WTC11 (cell line): ENCODE data around the gene PLD3. TPM values are rescaled to one million over a fixed set of nuclear protein-coding genes. Genes with fewer than 3 reads are reported as not detected.
A peak's percentile ranks its signal among the peaks of the same experiment; 100 is the strongest.

Experiments
- CREM ChIP-seq: sonication (generic); formaldehyde crosslinking; IDR thresholded peaks from 2 replicates; pipeline ENCODE4 v1.8.1; 2022; ENCODE audit warnings: mild to moderate bottlenecking, missing genetic modification reagents, moderate library complexity
- E2F1 ChIP-seq: sonication (generic); formaldehyde crosslinking; IDR thresholded peaks from 2 replicates; pipeline ENCODE4 v1.8.0; 2022; ENCODE audit warnings: mild to moderate bottlenecking, missing genetic modification reagents
- ELF4 ChIP-seq: sonication (generic); formaldehyde crosslinking; IDR thresholded peaks from 2 replicates; pipeline ENCODE4 v1.8.1; 2022; ENCODE audit warnings: low read depth, mild to moderate bottlenecking, moderate library complexity, missing genetic modification reagents
- ESRRA ChIP-seq: sonication (generic); formaldehyde crosslinking; IDR thresholded peaks from 2 replicates; pipeline ENCODE4 v1.8.1; 2022; ENCODE audit warnings: mild to moderate bottlenecking, missing genetic modification reagents, borderline replicate concordance
- FOXK1 ChIP-seq: sonication (generic); formaldehyde crosslinking; IDR thresholded peaks from 2 replicates; pipeline ENCODE4 v1.8.0; 2022; ENCODE audit warnings: mild to moderate bottlenecking, moderate library complexity, missing genetic modification reagents
- FOXP4 ChIP-seq: sonication (generic); formaldehyde crosslinking; IDR thresholded peaks from 2 replicates; pipeline ENCODE4 v1.8.0; 2022; ENCODE audit warnings: mild to moderate bottlenecking, missing genetic modification reagents
- GRHL2 ChIP-seq: fragments of 250-450 bp; sonication (Bioruptor Pico); IDR thresholded peaks from 2 replicates; pipeline ENCODE4 v1.8.0; 2022; ENCODE audit warnings: mild to moderate bottlenecking, moderate library complexity; ENCODE audit not compliant: insufficient replicate concordance, severe bottlenecking
- GTF2I ChIP-seq: fragments of 250-450 bp; sonication (Bioruptor Pico); conservative IDR thresholded peaks from 2 replicates; pipeline ENCODE4 v1.4.0; 2021; ENCODE audit warnings: mild to moderate bottlenecking
- IRF2 ChIP-seq: sonication (generic); formaldehyde crosslinking; IDR thresholded peaks from 2 replicates; pipeline ENCODE4 v1.8.0; 2022; ENCODE audit warnings: low read depth, missing genetic modification reagents, borderline replicate concordance
- JUN ChIP-seq: sonication (generic); formaldehyde crosslinking; IDR thresholded peaks from 2 replicates; pipeline ENCODE4 v1.8.0; 2023; ENCODE audit warnings: mild to moderate bottlenecking, missing genetic modification reagents
- TP53 ChIP-seq: sonication (generic); formaldehyde crosslinking; IDR thresholded peaks from 2 replicates; pipeline ENCODE4 v1.8.1; 2023; ENCODE audit warnings: mild to moderate bottlenecking, missing genetic modification reagents
- USF2 ChIP-seq: sonication (generic); formaldehyde crosslinking; IDR thresholded peaks from 2 replicates; pipeline ENCODE4 v1.8.1; 2023; ENCODE audit warnings: mild to moderate bottlenecking, missing genetic modification reagents, moderate library complexity
- ZBTB43 ChIP-seq: sonication (generic); formaldehyde crosslinking; IDR thresholded peaks from 2 replicates; pipeline ENCODE4 v1.8.1; 2023; ENCODE audit warnings: mild to moderate bottlenecking, missing genetic modification reagents
- ZMAT4 ChIP-seq: fragments of 250-450 bp; sonication (Bioruptor Pico); IDR thresholded peaks from 2 replicates; pipeline ENCODE4 v1.9.0; 2021; ENCODE audit warnings: mild to moderate bottlenecking
- ZNF219 ChIP-seq: sonication (generic); formaldehyde crosslinking; IDR thresholded peaks from 2 replicates; pipeline ENCODE4 v1.8.0; 2023; ENCODE audit warnings: missing genetic modification reagents, mild to moderate bottlenecking, borderline replicate concordance
- ZNF423 ChIP-seq: fragments of 250-450 bp; sonication (Bioruptor Pico); IDR thresholded peaks from 2 replicates; pipeline ENCODE4 v2.1.2; 2022; ENCODE audit warnings: mild to moderate bottlenecking, moderate library complexity
- ZNF671 ChIP-seq: fragments of 250-450 bp; sonication (Bioruptor Pico); IDR thresholded peaks from 2 replicates; pipeline ENCODE4 v1.8.0; 2021; ENCODE audit warnings: mild to moderate bottlenecking
- ZSCAN18 ChIP-seq: fragments of 250-450 bp; sonication (Bioruptor Pico); IDR thresholded peaks from 2 replicates; pipeline ENCODE4 v2.1.2; 2022; ENCODE audit warnings: mild to moderate bottlenecking, moderate library complexity
- total RNA-seq: library from RNA; stranded (reverse); gene quantifications from 3 replicates; pipeline ENCODE4 v1.2.3, GENCODE V29; 2021
- TF ChIP-seq, protein P1 (sequence below): fragments of 250-450 bp; sonication (Bioruptor Pico); IDR thresholded peaks from 2 replicates; pipeline ENCODE4 v1.8.0; 2021; ENCODE audit warnings: mild to moderate bottlenecking
- TF ChIP-seq, protein P2 (sequence below): sonication (generic); formaldehyde crosslinking; IDR thresholded peaks from 2 replicates; pipeline ENCODE4 v1.8.1; 2022; ENCODE audit warnings: mild to moderate bottlenecking, moderate library complexity, missing genetic modification reagents
- TF ChIP-seq, protein P3 (sequence below): sonication (generic); formaldehyde crosslinking; IDR thresholded peaks from 2 replicates; pipeline ENCODE4 v1.8.1; 2023; ENCODE audit warnings: mild to moderate bottlenecking, missing genetic modification reagents, moderate library complexity
- TF ChIP-seq, protein P4 (sequence below): fragments of 250-450 bp; sonication (Bioruptor Pico); IDR thresholded peaks from 2 replicates; pipeline ENCODE4 v1.9.0; 2021; ENCODE audit warnings: mild to moderate bottlenecking, borderline replicate concordance

Gene PLD3
- total RNA-seq, 1 experiment from 2014 or later = 190 TPM

DNA sequence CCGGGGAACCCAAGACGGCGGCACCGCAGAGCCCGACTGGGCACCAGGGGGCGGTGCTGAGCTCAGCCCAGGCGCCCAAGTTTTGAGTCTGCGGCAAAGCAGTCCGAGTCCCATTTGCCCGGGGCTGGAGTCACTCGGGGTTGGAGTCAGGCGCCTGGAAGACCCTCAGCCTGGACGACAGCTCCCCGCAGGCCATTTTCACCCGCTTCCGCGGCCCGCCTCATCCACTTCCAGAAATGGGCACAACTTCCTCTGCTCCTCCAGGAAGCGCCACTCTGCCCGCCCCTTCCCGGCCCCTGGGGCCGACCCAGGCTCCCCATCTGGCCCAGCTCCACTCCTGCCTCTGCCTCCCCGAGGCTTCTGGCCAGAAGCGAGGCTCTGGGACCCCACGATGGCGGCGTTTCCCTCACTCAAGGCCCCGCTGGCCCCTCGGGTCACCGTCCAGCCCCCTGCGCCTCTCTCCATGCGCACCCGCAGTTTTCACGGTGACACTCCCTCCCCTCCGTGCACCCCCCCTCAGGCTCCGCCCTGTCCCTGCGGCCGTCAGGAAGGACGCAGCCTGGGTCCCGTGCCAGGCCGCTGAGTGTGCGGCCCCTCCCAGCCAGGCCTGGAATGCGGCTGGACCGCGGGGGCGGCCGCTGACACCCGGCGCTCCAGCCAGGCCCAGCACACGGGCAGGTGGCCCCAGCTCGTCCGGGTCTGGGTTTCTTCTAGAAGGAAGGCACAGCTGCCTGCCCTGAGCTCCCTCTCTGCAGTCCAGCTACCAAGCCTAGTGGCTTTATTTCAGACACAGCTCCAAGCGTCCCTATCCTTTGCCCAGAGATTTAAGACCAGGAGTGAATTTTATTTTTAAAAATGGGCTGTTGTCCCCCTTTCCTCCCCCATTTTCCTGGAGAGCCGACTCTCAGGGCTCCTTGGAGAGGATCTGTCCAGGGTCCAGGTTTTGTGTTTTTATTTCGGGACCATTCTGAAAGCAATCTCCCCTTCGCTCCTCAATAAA, 72.6 kb downstream of the PLD3 start (continued):
- TF ChIP-seq GTF2I (CRISPR knock-in tag) (no peak), ZNF423 (CRISPR knock-in tag) (no peak), ELF4 (CRISPR knock-in tag) (no peak), FOXK1 (CRISPR knock-in tag) (peak; percentile 63; the same call in 1 of the 2 replicates), TP53 (CRISPR knock-in tag) (no peak), FOXP4 (CRISPR knock-in tag) (peak; percentile 84; the same call in 1 of the 2 replicates), ESRRA (CRISPR knock-in tag) (no peak), ZSCAN18 (no peak), JUN (no peak), USF2 (CRISPR knock-in tag) (no peak; the same call in none of the 2 replicates), ZNF671 (CRISPR knock-in tag) (no peak), GRHL2 (no peak), ZBTB43 (CRISPR knock-in tag) (no peak), ZMAT4 (CRISPR knock-in tag) (no peak), ZNF219 (CRISPR knock-in tag) (no peak), E2F1 (CRISPR knock-in tag) (no peak), CREM (CRISPR knock-in tag) (peak; percentile 81), IRF2 (CRISPR knock-in tag) (no peak)
- TF ChIP-seq, protein P1, sequence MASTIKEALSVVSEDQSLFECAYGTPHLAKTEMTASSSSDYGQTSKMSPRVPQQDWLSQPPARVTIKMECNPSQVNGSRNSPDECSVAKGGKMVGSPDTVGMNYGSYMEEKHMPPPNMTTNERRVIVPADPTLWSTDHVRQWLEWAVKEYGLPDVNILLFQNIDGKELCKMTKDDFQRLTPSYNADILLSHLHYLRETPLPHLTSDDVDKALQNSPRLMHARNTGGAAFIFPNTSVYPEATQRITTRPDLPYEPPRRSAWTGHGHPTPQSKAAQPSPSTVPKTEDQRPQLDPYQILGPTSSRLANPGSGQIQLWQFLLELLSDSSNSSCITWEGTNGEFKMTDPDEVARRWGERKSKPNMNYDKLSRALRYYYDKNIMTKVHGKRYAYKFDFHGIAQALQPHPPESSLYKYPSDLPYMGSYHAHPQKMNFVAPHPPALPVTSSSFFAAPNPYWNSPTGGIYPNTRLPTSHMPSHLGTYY (CRISPR knock-in tag) = no peak
- TF ChIP-seq, protein P2, sequence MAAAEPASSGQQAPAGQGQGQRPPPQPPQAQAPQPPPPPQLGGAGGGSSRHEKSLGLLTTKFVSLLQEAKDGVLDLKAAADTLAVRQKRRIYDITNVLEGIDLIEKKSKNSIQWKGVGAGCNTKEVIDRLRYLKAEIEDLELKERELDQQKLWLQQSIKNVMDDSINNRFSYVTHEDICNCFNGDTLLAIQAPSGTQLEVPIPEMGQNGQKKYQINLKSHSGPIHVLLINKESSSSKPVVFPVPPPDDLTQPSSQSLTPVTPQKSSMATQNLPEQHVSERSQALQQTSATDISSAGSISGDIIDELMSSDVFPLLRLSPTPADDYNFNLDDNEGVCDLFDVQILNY (CRISPR knock-in tag) = peak; percentile 58; the same call in 1 of the 2 replicates
- TF ChIP-seq, protein P3, sequence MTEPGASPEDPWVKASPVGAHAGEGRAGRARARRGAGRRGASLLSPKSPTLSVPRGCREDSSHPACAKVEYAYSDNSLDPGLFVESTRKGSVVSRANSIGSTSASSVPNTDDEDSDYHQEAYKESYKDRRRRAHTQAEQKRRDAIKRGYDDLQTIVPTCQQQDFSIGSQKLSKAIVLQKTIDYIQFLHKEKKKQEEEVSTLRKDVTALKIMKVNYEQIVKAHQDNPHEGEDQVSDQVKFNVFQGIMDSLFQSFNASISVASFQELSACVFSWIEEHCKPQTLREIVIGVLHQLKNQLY (CRISPR knock-in tag) = no peak
- TF ChIP-seq, protein P4, sequence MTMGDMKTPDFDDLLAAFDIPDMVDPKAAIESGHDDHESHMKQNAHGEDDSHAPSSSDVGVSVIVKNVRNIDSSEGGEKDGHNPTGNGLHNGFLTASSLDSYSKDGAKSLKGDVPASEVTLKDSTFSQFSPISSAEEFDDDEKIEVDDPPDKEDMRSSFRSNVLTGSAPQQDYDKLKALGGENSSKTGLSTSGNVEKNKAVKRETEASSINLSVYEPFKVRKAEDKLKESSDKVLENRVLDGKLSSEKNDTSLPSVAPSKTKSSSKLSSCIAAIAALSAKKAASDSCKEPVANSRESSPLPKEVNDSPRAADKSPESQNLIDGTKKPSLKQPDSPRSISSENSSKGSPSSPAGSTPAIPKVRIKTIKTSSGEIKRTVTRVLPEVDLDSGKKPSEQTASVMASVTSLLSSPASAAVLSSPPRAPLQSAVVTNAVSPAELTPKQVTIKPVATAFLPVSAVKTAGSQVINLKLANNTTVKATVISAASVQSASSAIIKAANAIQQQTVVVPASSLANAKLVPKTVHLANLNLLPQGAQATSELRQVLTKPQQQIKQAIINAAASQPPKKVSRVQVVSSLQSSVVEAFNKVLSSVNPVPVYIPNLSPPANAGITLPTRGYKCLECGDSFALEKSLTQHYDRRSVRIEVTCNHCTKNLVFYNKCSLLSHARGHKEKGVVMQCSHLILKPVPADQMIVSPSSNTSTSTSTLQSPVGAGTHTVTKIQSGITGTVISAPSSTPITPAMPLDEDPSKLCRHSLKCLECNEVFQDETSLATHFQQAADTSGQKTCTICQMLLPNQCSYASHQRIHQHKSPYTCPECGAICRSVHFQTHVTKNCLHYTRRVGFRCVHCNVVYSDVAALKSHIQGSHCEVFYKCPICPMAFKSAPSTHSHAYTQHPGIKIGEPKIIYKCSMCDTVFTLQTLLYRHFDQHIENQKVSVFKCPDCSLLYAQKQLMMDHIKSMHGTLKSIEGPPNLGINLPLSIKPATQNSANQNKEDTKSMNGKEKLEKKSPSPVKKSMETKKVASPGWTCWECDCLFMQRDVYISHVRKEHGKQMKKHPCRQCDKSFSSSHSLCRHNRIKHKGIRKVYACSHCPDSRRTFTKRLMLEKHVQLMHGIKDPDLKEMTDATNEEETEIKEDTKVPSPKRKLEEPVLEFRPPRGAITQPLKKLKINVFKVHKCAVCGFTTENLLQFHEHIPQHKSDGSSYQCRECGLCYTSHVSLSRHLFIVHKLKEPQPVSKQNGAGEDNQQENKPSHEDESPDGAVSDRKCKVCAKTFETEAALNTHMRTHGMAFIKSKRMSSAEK = no peak
